Epithelial cell of esophagus (primary cell): ENCODE measurements around the gene ALS2.

Experiments used
- DNase-seq: peaks from one replicate; pipeline ENCODE4 v3.0.0; 2010; ENCODE audit warnings: low read depth
- H3K4me3 ChIP-seq: 2 replicates; pipeline ENCODE4 v1.5.1; 2011; ENCODE audit warnings: mild to moderate bottlenecking, low read length, control low read depth
- TF ChIP-seq, protein P1 (sequence below): IDR thresholded peaks from 2 replicates; pipeline ENCODE4 v1.5.1; 2011; ENCODE audit warnings: low read depth, mild to moderate bottlenecking, low read length, control low read depth, inconsistent platforms; ENCODE audit not compliant: insufficient read depth; ENCODE audit errors: missing control alignments

ALS2 gene

DNA sequence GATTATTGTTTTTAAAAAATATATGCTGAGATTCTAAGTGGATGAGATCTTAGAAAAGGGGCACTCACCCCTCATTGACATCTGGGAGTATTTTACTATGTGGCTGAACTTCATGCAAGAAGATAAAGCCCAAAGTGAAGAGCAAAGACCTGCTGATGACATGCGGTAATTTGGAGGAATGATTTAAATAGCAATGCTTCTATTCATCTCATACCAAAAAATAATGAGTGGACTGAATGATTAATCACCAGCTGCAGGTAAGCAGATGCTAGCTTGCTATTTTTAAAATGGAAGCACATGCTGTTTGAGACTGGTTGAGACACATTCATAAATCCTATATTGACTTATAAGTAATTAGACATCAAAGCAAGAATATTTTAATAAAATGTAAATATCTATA is 12.9 kb upstream of the ALS2 start:
- TF ChIP-seq, protein P1, sequence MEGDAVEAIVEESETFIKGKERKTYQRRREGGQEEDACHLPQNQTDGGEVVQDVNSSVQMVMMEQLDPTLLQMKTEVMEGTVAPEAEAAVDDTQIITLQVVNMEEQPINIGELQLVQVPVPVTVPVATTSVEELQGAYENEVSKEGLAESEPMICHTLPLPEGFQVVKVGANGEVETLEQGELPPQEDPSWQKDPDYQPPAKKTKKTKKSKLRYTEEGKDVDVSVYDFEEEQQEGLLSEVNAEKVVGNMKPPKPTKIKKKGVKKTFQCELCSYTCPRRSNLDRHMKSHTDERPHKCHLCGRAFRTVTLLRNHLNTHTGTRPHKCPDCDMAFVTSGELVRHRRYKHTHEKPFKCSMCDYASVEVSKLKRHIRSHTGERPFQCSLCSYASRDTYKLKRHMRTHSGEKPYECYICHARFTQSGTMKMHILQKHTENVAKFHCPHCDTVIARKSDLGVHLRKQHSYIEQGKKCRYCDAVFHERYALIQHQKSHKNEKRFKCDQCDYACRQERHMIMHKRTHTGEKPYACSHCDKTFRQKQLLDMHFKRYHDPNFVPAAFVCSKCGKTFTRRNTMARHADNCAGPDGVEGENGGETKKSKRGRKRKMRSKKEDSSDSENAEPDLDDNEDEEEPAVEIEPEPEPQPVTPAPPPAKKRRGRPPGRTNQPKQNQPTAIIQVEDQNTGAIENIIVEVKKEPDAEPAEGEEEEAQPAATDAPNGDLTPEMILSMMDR = no peak
- DNase-seq = peak; percentile 32

DNA sequence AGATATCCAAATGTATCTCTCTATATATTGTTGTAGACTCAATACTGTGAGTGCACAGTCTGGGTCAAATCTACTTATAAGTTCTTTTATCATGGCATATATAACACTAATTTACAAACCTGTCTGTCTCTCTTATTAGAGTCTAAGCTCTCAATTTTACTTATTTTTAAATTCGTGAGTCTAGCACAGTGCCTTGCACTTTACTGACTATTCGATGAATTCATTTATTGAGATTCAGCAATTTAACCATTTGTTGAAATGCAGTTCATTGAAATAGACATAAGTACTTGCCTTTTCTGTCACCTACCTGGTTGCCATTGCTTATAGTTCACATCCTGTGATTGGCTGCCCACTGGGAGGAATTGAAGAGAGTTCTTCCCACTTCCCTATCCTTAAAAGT is 10.3 kb upstream of the ALS2 start:
- H3K4me3 ChIP-seq = no peak overlapping the region
- TF ChIP-seq, protein P1 = no peak
- DNase-seq = no peak

More for the DNA sequence above, 12.9 kb upstream of the ALS2 start:
- H3K4me3 ChIP-seq = no peak overlapping the region

DNA sequence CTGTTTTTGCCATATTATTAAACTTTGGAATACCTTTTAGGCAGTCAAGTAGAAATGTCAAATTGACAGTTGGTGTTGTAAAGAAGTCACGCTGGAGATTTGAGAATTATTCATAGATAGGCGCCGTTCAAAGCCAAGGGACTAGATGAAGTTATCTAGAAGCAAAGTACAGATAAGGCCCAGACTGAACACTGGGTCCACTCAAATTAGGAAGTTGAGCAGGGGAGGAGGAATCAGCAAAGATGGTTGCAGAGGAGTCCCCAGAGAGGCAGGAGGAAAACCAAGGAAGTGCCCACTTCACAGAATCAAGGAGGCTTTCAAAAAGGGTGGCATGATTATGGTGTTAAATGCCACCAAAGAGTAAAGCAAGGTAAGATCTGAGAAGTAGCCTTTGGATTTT is 9.6 kb upstream of the ALS2 start:
- DNase-seq = no peak
- TF ChIP-seq, protein P1 = no peak
- no peak overlapping the region for H3K4me3 ChIP-seq

DNA sequence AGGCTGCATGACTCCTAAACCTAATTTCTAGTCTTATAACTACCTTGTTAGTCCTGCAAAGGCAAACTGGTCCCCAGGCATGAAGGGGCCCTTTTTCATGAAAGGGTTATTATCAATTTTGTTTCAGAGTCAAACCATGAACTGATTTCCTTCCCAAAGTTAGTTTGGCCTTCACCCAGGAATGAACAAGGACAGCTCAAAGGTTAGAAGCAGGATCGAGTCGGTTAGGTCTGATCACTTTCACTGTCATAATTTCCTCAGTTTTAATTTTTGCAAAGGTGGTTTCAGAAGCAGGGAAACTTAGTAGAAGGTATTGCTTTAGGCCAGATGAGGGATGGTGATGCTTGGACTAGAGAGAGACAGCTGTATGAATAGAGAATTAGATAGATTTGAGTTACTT is 8.7 kb upstream of the ALS2 start:
- H3K4me3 ChIP-seq = no peak overlapping the region
- no peak for DNase-seq
- TF ChIP-seq, protein P1 = no peak

DNA sequence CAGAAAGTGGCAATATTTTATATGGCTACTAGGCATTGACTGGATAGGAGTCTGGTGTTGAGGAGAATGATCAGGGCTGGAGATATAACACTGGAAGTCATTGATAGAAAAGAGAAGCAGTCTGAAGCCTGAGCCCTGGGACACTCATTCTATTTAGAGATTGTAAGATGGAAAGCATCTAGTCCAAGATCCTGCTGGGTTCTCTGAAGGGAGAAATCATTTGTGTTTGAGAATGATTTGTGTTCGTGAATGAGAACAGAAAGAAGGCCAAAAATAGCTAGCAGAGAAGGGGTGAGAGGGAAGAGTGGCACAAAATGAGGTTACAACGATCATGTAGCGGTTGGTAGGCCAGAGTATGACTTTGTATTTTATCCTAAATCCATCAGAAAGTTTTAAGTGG is 7.6 kb upstream of the ALS2 start:
- H3K4me3 ChIP-seq = no peak overlapping the region
- DNase-seq = no peak
- TF ChIP-seq, protein P1 = no peak

DNA sequence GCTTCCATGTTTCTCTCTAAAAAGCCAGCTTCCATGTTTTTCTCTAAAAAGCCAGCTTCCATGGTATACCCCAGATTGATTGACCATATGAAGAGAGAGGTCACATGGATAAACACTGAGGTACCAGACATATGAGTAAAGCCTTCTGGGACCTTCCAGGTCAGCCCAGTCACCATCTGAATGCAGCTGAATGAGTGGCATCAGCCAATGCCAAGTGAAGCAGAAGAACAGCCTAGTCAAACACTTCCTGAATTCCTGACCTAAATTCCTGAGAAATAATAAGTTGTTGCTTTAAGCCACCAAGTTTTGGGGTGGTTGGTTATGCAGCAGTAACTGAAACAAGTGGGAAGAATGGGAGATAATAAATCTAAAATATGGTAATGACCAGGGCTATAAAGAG is 5.7 kb upstream of the ALS2 start:
- TF ChIP-seq, protein P1 = no peak
- DNase-seq = no peak
- H3K4me3 ChIP-seq = no peak overlapping the region

DNA sequence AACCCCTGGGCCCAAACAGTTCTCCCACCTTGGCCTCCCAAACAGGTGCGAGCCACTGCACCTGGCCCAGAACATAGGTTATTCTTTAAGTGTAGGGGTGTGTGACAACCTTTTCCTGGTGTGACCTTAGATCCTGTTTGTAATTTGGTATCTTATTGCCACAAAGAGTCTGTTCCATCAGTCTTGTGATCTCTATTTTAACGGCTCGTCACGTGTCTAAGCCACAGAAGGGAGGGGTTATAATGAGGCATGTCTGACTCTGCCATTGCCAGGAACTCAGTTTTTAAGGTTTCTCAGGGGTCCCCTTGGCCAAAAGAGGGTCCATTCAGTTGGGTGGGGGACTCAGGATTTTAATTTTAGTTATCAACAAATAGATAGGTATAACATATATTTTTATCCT is 4.4 kb upstream of the ALS2 start:
- TF ChIP-seq, protein P1 = no peak
- DNase-seq = no peak

More for the DNA sequence above, 4.4 kb upstream of the ALS2 start:
- H3K4me3 ChIP-seq = no peak overlapping the region
